HG03066 (cell line): ENCODE results near the gene HSPB9.

Source experiments
- ATAC-seq: cut with Tn5 transposase; IDR thresholded peaks from one replicate; pipeline ENCODE4 v1.9.1; 2021; ENCODE audit warnings: low read depth; ENCODE audit not compliant: unreplicated experiment

The HSPB9 gene

GRCh38 chr17:42098730-42099399, 23.7 kb upstream of the HSPB9 start:
- no peak for ATAC-seq

DNA sequence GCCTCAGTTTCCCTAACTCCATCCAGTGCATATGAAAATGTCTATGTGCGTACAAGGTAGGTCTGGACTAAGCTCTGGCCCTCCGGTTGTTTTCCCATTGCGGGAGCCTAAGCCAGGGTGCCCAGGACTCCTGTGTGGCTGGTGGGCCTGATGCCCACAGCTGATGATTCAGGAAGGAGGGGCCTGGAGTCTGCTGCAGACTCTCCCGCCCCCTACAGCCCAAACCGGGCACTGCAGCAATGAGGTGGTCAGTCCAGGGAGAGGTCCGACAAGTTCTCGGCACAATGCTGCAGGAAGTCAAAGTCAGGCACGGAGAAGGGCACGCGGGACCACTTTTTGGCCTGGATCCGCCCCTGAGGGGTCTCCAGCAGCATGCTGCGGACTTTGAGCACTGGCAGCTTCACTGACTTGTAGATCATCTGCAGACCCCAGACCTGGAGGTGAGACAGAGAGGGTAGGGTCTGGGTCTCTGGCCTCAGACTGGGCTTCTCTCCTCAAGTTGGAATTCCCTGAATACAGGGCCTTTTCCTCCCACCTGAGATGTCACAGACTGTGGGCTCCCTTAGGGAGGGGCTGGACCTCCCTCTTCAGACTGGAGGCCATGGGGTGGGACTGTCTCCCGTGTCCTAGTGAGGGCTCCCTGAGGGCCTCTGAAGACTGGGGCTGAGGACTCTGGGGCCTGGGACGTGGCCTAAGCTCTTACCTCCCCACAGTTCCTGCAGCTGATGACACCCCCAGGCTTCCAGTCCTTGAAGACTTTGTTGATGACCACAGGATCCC, 20.9 kb upstream of the HSPB9 start:
- no peak for ATAC-seq

DNA sequence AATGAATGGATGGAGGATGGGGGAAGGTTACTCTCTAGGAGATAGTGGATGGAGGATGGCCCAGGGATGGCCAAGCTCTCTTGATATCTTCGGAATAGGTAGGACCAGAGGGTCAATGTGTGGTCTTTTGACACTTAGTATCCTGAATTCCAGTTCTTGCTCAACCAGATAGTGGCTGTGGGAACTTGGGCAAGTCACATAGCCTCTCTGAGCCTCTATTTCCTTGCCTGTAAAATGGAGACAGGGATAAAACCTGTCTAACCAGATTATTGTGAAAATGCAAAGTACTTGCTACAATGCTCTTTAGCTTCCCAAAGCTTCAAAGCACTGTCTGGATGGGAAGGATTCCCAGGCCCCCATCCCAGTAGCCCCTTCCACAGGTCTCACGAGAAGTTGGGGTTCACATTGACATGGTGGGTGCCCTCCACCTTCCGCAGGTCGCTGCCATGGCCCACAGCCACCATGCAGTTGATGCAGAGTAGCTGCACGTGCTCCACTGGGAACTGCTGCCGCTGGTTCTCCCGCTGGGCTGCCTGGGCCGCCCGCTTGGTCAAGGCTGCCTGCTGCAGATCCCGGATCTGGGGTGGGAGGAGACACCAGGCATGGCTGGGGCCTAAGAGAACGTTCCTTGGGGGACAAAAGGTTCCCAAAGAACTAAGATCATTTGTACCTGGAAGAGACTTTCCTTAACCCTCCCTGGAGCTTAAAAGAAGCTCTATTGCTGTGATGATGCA, 19.2 kb upstream of the HSPB9 start:
- ATAC-seq, result no peak

DNA sequence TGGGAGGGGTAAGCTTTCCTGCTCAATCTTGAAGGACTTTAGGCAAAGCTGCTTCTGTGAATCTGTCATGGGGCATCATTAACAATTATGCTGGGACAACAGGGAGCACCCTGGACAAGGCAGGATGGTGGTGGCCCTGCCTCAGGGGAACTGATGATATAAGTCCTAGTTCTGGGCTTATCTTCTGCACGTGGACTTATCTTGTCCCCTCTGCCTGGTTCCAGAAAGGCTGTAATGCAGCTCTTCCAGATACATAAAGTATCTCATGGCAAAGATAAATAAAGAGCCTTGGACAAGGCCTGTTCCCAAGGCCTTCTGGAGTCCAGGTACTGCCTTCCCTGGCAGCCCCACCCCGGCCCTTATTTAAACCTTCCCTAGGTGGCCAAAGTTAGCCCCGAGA, 18.3 kb upstream of the HSPB9 start:
- ATAC-seq, result no peak

DNA sequence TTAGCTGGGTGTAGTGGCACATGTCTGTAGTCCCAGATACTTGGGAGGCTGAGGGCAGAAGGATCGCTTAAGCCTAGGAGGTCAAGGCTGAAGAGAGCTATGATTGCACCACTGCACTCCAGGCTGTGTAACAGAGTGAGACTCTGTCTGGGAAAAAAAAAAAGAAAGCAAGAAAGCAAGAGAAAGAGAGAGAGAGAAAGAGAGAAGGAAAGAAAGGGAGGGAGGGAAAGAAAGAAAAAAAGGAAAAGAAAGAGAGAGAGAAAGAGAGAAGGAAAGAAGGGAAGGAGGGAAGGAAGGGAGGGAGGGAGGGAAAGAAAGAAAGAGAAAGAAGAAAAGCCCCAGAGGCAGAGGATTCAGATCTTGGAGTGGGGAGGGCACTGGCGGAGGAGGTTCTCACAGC, 16.6 kb upstream of the HSPB9 start:
- ATAC-seq, result no peak

GRCh38 chr17:42107124-42107523, 15.5 kb upstream of the HSPB9 start:
- no peak for ATAC-seq

DNA sequence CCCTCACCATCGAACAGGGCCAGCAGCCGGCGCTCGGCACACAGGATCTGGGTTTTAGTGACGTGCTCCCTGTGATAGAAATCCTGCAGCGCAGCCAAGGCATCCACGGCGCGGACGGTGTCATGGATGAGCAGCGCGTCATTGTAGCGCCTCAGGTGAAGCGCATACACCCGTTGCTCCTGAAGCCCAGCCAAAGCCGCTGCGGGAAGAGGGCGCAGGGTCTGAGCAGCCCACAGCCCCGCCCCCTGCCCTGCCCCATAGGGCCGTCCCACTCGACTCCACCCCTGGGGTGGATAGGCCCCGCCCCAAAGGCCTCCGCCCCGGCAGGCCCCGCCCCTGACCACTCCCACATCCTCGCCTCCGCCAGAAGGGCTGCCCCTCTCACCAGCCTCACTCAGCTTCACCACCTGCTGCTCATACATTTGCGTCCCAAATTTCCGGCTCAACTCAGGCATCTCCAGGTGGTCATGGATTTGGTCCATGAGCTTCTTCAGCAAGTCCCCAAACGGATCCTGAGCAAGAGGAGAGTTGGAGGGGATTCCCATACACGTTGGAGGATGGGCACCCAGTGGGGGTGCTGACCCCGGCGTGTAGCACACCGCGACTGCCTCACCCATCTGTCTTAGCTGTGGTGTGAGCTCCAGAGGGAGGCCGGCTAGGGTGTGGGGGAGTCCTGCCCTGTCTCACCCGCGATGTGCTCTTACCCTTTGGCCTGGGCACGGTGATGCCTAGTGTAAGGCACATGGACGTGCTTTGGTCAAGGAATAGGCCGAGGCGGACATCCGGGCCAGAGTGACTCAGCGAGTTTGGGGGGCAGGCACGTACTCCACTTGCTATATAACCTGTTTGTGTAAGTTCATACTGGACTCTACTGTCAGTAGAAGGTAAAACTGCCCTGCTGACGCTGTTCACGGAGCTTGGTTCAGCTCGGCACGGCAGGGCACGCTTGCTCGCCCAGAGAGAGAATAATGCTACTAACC, 14.7 kb upstream of the HSPB9 start:
- no peak for ATAC-seq

- ATAC-seq, result no peak
These were observed 13.5 kb upstream of the HSPB9 start for GRCh38 chr17:42109086-42109485.

DNA sequence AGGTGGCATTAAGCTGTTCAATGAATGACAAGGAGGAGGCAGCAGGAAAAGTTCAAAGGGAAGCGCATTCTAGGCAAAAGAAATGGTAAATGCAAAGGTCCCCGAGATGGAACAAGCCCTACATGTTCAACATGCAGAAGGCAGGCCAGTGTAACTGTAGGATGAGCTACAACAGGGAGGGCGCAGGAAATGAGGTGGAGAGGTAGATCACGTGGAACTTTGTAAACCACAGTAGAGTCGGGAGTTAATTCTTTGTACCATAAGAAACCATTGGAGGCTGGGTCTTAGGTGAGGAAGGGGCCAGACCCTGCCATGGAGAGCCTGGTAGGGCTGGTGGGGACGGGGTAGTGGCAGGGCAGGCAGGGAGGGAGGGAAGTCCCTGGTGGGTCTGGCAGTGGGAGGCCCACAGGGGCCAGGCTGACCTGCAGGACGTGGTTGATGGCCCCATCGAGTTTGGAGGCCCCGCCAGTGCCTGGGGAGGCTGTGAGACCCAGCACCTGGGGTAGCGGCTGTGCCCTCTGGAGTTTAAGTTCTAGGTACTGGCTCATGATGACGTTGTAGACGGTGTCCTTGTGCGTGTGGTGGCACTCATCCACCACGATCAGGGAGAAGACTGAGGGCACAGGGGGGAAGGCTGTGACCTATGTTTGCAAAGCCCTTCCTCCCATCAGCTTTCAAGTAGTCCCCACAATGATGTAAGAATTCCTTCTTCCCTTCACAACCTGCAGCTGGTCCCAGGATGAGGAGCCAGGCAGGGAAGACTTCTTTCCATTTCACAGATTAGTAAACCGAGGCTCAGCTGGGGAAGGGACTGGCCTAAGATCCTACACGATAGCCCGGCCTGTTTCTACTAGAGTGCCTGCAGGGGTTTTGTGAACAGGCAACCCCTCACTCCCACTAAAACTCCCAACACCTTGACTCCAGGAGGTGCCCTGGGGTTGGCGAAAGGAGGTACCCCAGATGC, 12.0 kb upstream of the HSPB9 start:
- ATAC-seq, result no peak

DNA sequence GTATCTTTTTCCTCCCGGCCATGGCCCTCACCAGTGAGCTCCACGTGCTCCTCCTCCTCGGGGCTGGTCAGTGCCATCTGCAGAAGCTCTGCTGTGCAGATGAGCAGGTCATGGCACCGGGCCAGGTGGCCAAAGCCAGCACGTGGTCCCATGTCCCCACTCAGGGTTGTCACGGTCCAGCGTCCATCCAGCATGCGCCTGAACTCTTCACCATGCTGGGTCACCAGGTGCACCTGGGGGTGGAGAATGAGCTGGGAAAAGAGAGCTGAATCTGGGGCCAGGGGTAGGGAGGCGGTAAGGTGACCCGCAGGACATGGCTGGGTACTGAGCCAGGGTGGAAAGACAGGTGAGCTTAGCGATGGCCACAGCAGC, 11.4 kb upstream of the HSPB9 start:
- ATAC-seq, result no peak

- ATAC-seq, result peak; percentile 4
These were observed 10.6 kb upstream of the HSPB9 start for GRCh38 chr17:42111871-42112551.

GRCh38 chr17:42112552-42113176, 9.9 kb upstream of the HSPB9 start, which contains the start of gene DHX58:
Gene DHX58 (minus strand): TSS chr17:42112714. CDS start chr17:42111892, 822 bp downstream.
- peak; percentile 71 for ATAC-seq

DNA sequence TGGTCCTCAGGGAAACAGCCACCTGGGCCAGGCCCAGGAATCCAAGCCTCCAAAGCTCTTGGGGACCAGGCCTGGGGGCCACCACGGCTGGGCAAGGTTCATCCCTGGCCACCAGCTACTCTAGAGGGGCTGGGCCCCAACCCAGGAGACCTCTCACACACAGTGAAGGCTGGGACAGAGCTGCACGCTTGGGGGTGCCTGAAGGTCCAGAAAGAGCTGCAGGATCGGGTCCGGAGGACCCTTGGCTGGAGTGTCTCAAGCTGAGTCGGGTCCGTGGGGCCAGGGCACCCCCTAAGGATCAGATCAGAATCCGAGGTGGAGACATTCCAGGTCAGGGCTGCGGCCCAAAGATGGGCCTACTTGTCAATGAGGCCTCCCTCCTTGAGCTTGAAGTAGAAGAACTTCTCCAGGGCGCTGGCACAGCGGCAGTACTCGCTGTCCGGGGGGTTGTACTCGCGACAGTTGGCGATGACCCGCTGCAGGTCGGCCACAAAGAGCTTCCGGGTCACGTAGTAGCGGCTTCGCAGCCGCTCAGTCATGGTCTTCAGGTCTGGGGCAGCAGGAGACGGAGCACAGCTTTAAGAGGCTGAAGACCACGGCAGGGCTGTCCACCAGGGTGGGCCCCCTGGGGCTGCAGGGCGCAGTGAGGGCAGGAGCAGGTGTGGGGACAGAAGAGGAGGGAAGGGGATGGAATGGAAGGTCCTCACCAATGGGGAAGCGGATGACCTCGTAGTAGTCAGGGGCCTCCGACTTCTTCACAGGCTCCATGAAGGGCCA, 9.1 kb upstream of the HSPB9 start:
- no peak for ATAC-seq

DNA sequence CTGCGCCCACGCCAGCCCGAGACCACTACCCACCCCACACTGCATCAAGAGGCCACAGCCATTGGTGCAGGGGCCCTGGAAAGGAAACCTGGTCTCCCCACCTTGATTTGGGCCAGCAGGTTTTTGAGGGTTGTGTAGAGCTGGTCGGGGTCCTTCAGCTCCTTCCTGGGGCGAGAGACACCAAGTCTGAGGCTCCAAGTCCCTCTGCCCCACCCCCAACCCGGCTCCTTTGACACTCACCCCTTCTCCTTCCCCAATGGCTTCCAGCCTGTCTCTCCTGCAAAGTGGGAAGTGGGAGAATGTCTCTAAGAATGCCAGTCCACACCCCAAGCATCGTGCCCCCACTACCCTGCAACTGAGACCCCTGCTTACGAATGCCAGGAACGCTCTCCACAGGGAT, 8.5 kb upstream of the HSPB9 start:
- ATAC-seq, result no peak

DNA sequence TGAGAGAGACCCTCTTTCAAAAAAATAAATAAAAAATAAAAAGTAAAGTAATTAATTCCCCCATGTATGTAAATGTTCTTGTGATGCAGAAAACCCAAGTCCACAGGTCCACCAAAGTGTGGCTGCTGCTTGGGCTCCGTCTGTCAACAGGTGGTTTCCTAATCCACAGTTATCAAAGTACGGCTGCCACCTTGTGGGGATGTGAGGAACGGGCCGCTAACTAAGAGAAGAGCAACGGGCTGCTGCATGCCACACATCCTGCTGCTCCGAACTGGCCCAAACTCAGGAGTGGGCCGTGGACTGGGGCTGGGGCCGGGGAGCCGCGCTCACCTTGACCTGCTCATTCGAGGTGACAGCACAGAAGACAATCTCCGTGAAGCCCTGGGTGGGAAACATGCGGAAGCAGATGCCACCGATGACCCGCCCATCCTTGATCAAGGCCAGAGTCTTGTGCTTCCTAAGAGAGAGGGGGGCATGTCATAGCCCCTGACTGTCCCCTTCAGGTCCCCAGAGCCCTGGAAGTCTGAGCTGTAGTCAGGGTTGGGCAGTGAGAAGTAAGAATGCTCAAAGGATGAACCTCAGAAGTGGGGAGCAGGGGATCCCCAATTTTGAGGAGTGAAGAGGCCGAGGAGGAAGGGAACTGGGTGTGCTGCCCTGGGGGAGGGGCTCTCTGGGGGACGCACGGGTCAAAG, 5.8 kb upstream of the HSPB9 start:
- ATAC-seq, result no peak

DNA sequence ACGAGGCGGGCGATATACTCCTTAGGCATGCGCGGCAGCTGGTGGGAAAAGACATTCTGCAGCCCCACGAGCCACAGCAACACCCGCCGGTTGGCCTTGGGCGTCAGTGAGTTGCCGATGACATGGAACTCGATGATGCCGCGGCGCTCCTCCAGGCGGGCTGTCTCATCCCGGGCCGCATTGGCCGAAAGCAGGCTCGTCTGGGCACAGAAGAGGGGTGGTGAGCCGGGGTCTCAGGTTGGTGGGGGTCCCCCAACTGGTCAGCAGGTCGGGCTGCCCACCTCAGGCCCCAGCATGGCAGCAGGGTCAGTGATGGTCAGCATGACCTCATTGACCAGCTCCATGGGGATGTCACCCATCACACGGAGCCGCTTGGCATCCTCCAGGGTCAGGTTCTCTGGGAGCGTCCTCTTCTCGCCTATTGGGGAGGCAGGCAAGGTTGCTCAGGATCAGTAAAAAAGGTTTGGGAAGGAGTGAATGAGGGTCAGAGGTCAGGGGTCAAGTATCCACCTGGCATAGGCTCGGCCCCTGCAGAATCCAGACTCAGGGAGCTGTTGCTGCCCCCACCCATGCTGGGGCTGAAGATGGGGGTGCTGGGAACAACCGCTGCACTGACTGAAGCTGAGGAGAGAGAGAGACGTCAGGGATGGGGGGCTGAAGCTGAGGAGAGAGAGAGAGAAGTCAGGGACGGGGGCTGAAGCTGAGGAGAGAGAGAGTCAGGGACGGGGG, 5.0 kb upstream of the HSPB9 start:
- no peak for ATAC-seq
